ENCODE data around the gene OSBPL1A. TPM values are rescaled to one million over a fixed set of nuclear protein-coding genes. Genes with fewer than 3 reads are reported as not detected.

Gene OSBPL1A
- polyA plus RNA-seq, 2 of the 4 experiments (the other 2 are of a cell fraction): 10.5 to 22.1 TPM

- TF ChIP-seq RCOR1 (IDR thresholded peaks at IDR 0.05; ENCODE audit: low read depth, low read length): no peak
- peak; percentile 91 for TF ChIP-seq MAX (IDR thresholded peaks at IDR 0.05)
- no peak for TF ChIP-seq KDM1A (IDR thresholded peaks at IDR 0.05; ENCODE audit: low read depth)
- TF ChIP-seq FOSB (CRISPR knock-in tag; IDR thresholded peaks at IDR 0.05): no peak
- TF ChIP-seq ZNF302 (CRISPR knock-in tag; IDR thresholded peaks at IDR 0.05): peak; percentile 37; the same call in 1 of the 2 replicates
- no peak for TF ChIP-seq ZSCAN20 (CRISPR knock-in tag; IDR thresholded peaks at IDR 0.05)
- no peak for TF ChIP-seq CTCF (IDR thresholded peaks at IDR 0.05)
- TF ChIP-seq E2F6 (IDR thresholded peaks at IDR 0.05; ENCODE audit: borderline replicate concordance, low read depth): peak; percentile 55
- TF ChIP-seq CHD2 (IDR thresholded peaks at IDR 0.05; ENCODE audit: low read length, partially characterized antibody): no peak
- no peak for TF ChIP-seq BCL3 (IDR thresholded peaks at IDR 0.05)
- TF ChIP-seq REST (IDR thresholded peaks at IDR 0.05): no peak
- no peak for TF ChIP-seq SMC3 (IDR thresholded peaks at IDR 0.05)
- no peak for TF ChIP-seq FOXS1 (CRISPR knock-in tag; IDR thresholded peaks at IDR 0.05)
- no peak for TF ChIP-seq RNF2 (IDR thresholded peaks at IDR 0.05; ENCODE audit: borderline replicate concordance, low read depth)
- TF ChIP-seq EHF (CRISPR knock-in tag; IDR thresholded peaks at IDR 0.05): no peak; the same call in 1 of the 2 replicates
- TF ChIP-seq PBX3 (IDR thresholded peaks at IDR 0.05): no peak
- no peak for TF ChIP-seq ZC3H11A (IDR thresholded peaks at IDR 0.05)
- no peak for TF ChIP-seq MAZ (IDR thresholded peaks at IDR 0.05; ENCODE audit: borderline replicate concordance, low read depth, low read length)
- TF ChIP-seq CBX8 (IDR thresholded peaks at IDR 0.05): no peak
These were observed 29.0 kb upstream of the OSBPL1A start, which contains the start of gene IMPACT (continued) for GRCh38 chr18:24426398-24427294.
